Neural progenitor cell (in vitro differentiated cells): ENCODE measurements around the gene WNT2.

Experiments used
- CTCF ChIP-seq: fragments of 200-600 bp; sonication (generic); IDR thresholded peaks from 2 replicates; pipeline ENCODE4 v1.5.1; 2017; ENCODE audit warnings: antibody characterized with exemption, mild to moderate bottlenecking
- EZH2 ChIP-seq: fragments of 200-600 bp; sonication (generic); IDR thresholded peaks from 2 replicates; pipeline ENCODE4 v1.6.1; 2017; ENCODE audit warnings: antibody characterized with exemption, mild to moderate bottlenecking, moderate library complexity
- EZH2phosphoT487 ChIP-seq: fragments of 200-600 bp; sonication (generic); IDR thresholded peaks from 2 replicates; pipeline ENCODE4 v1.6.1; 2017; ENCODE audit warnings: antibody characterized with exemption

- TF ChIP-seq CTCF (no peak), EZH2 (no peak), EZH2phosphoT487 (no peak)
Measured at GRCh38 chr7:117229350-117229749, 93.5 kb downstream of the WNT2 start.
